ENCODE data around the gene PPP2R5E.
"Not testable (repeated sequence)": the region's sequence is repeated elsewhere in the genome, so short reads cannot be mapped to it uniquely, and the experiment has no call there.

PPP2R5E gene

DNA sequence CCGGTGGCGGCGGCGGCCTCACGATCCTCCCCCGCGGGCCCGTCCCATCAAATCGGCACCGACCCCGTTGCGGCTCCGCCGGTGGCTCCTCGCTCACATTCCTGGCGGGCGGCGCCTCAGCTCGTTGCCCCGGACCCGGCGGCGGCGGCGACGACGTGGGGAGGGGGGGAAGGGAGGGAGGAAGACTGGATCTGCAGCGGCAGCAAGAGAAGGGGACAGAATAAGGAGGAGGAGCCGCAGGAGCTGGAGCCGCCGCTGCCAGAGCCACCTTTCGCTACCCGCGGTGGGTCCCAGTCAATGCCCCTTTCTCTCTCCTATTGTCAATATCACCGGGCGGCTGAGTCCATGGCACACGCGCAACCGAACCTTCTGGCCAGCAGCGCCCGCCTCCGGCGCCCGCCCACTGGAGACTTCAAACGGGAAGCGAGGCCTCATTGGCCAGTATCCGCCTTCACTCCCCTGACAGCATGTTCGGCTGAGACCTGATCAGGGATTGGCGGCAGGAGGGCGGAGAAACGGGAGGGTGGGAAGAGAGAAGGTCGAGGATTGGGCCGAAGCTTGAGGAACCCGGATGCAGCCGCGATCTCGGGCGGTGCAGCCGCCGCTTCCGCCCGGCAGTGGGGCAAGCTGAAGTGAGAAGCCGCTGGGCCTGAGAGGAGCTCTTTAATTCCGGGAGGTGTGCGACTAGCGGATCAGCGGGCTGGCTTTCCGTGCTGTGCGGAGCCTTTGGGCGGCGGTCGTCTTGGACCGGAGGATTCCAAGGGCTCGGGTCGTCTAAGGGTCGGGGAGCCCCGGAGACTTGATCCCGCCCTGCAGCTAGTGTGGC lies at the start of gene PPP2R5E:
PPP2R5E (minus strand) TSS at position 378 of the 826 bp plus-strand sequence. CDS start 3,692 bp downstream, outside the sequence.
- peak; percentile 98 for DNase-seq (ENCODE audit: low read depth)
- H3K4me3 ChIP-seq (ENCODE audit: low read depth, low read length): peak within 1 kb of the TSS; percentile 92
- in situ Hi-C loops (cut with HindIII; ENCODE audit: low sequenced_read_pairs): loop anchor here (5.0 kb wide), 2 partner anchors 76 to 111 kb away; no protein-coding TSS in a partner anchor
- TF ChIP-seq, protein P1, sequence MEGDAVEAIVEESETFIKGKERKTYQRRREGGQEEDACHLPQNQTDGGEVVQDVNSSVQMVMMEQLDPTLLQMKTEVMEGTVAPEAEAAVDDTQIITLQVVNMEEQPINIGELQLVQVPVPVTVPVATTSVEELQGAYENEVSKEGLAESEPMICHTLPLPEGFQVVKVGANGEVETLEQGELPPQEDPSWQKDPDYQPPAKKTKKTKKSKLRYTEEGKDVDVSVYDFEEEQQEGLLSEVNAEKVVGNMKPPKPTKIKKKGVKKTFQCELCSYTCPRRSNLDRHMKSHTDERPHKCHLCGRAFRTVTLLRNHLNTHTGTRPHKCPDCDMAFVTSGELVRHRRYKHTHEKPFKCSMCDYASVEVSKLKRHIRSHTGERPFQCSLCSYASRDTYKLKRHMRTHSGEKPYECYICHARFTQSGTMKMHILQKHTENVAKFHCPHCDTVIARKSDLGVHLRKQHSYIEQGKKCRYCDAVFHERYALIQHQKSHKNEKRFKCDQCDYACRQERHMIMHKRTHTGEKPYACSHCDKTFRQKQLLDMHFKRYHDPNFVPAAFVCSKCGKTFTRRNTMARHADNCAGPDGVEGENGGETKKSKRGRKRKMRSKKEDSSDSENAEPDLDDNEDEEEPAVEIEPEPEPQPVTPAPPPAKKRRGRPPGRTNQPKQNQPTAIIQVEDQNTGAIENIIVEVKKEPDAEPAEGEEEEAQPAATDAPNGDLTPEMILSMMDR (IDR thresholded peaks at IDR 0.05; ENCODE audit: low read depth, low read length, missing control alignments): no peak

DNA sequence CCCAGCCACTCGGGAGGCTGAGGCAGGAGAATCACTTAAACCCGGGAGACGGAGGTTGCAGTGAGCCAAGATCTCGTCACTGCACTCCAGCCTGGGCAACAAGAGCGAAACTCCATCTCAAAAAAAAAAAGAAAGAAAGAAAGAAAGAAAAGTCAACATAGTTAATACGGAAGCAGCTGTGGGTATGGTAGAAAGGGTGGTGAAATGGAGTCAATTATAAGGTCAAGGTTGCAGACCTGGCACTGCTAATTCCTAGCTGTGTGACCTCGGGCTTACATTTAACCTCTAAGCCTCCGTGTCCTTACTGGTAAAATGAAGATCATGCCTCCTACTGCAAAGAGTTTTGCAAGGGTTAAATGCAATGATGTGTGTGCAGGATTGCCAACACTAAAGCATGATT lies 39.9 kb upstream of the PPP2R5E start:
- in situ Hi-C loops (cut with HindIII; ENCODE audit: low sequenced_read_pairs); H3K4me3 ChIP-seq (ENCODE audit: low read depth, low read length); DNase-seq (ENCODE audit: low read depth): not testable (repeated sequence)

DNA sequence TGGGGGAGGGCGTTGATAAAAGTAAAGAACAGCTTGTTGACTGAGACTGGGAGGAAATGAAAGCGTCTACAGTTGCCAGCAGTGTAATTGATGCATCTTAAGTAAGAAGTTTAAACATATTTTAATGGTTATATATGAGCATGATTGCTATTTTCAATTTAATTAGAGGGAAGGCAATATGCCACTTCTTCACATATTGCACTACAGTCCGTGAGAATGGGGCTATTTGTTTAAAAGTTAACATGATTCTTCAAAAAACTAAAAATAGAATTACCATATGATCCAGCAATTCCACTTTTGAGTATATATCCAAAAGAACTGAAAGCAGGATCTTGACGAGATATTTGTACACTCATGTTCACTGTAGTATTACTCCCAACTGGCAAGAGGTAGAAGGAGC lies 38.3 kb upstream of the PPP2R5E start:
- H3K4me3 ChIP-seq (ENCODE audit: low read depth, low read length): no peak overlapping the region
- TF ChIP-seq, protein P1 (IDR thresholded peaks at IDR 0.05; ENCODE audit: low read depth, low read length, missing control alignments): no peak
- in situ Hi-C loops (cut with HindIII; ENCODE audit: low sequenced_read_pairs): no loop called here
- DNase-seq (ENCODE audit: low read depth): no peak

DNA sequence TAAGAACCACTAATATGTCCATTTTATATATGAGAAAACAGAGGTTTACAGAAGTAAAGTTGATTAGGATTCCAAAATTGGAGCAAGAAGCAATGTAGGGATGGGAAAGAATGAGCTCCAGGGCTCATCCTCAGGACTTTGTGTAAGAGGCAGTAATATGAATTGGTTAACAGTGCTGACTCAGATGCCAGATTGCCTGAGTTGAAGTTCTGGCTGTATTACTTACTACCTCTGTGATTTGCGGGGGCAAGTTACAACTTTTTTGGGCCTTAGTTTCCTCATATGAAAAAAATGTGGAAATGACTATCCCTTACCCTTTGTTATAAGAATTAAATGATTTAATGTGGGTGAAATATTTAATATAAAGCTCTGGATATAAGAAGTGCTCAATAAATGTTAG lies 35.1 kb upstream of the PPP2R5E start:
- in situ Hi-C loops (cut with HindIII; ENCODE audit: low sequenced_read_pairs): no loop called here
- DNase-seq (ENCODE audit: low read depth): no peak
- TF ChIP-seq, protein P1 (IDR thresholded peaks at IDR 0.05; ENCODE audit: low read depth, low read length, missing control alignments): no peak
- H3K4me3 ChIP-seq (ENCODE audit: low read depth, low read length): no peak overlapping the region

DNA sequence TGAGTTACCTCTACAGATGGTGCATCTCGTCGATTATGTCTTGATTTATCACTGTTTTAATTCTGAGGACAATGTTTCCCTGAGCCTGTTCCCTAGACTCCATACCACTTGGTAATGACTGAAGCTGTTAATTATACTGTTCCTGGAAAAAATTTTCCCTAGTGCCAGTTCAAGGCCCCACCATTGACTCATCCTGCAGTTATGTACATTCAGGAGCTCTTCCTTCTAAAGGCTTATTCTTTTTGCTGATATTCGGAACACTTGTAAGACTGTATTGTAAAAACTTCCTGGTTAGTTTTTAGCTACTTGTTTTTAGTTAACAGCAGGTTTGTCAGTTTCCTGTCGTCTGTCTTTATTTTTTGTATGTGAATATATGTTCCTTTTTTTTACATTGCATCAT lies 30.4 kb upstream of the PPP2R5E start:
- no peak overlapping the region for H3K4me3 ChIP-seq (ENCODE audit: low read depth, low read length)
- in situ Hi-C loops (cut with HindIII; ENCODE audit: low sequenced_read_pairs): no loop called here
- TF ChIP-seq, protein P1 (IDR thresholded peaks at IDR 0.05; ENCODE audit: low read depth, low read length, missing control alignments): no peak
- no peak for DNase-seq (ENCODE audit: low read depth)

DNA sequence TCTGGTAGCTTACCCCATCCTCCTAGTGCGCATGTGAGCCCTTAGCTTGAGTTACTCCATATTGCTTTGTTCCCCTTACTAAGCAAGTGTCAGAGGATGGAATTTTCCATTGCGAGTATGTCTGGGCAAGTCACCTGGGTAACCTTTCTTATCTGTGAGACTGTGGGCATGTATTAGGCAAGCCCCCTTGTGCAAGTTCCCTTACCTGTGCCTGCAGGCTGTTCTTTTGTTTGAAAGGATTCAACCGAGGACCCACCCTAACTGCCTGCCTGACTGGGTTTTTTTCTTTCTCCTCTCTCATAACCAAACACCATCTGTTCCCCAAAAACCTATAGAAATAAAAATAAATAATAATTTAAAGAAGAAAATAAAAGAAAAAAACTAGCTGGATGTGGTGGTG lies 22.3 kb upstream of the PPP2R5E start:
- DNase-seq (ENCODE audit: low read depth): no peak
- TF ChIP-seq, protein P1 (IDR thresholded peaks at IDR 0.05; ENCODE audit: low read depth, low read length, missing control alignments): no peak
- in situ Hi-C loops (cut with HindIII; ENCODE audit: low sequenced_read_pairs): no loop called here
- no peak overlapping the region for H3K4me3 ChIP-seq (ENCODE audit: low read depth, low read length)

DNA sequence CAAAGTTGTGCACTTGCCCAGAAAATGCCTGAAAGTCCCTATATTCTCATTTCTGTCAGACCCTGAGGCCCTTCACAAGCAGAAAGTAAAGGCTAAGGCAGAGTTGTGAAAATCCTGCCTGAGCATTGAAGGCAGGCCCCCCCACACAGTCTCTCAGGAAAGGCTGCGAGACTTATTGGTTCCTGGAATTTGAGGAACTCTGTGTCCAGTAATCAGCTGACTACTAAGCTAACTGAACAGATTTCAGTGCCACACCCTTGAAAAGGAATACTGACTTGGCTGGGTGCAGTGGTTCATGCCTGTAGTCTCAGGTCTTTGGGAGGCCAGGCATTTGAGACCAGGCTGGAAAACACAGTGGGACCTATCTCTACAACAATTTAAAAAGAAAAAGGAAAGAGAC lies 21.1 kb upstream of the PPP2R5E start:
- TF ChIP-seq, protein P1 (IDR thresholded peaks at IDR 0.05; ENCODE audit: low read depth, low read length, missing control alignments): no peak
- in situ Hi-C loops (cut with HindIII; ENCODE audit: low sequenced_read_pairs): no loop called here
- H3K4me3 ChIP-seq (ENCODE audit: low read depth, low read length): no peak overlapping the region
- DNase-seq (ENCODE audit: low read depth): no peak
